A549 (cell line): ENCODE results near the gene CCDC87.
A peak's percentile ranks its signal among the peaks of the same experiment; 100 is the strongest.

Experiments
- CBX2 ChIP-seq: fragments of 200-600 bp; sonication (generic); IDR thresholded peaks from 2 replicates; pipeline ENCODE4 v1.6.1; 2016; ENCODE audit warnings: low read depth, mild to moderate bottlenecking, borderline replicate concordance
- CEBPB ChIP-seq, 2 experiments: fragments of >200 bp in 1 of 2; sonication (Bioruptor Twin) in 1 of 2; formaldehyde crosslinking in 1 of 2; IDR thresholded peaks; 2 replicates each; pipeline ENCODE4 v1.6.1; 2012 to 2016
- EHMT2 ChIP-seq: fragments of 200-600 bp; sonication (generic); IDR thresholded peaks from 2 replicates; pipeline ENCODE4 v1.6.1; 2016; ENCODE audit warnings: antibody characterized with exemption, low read depth, mild to moderate bottlenecking, moderate library complexity
- KDM1A ChIP-seq: fragments of 200-600 bp; sonication (generic); IDR thresholded peaks from 2 replicates; pipeline ENCODE4 v1.6.1; 2016; ENCODE audit warnings: low read depth, mild to moderate bottlenecking
- MYC ChIP-seq: IDR thresholded peaks from 2 replicates; pipeline ENCODE4 v1.6.1; 2012; ENCODE audit warnings: mild to moderate bottlenecking, inconsistent platforms, low read length, improper control_type of control experiment, borderline replicate concordance
- POLR2A ChIP-seq: IDR thresholded peaks from 2 replicates; pipeline ENCODE4 v1.6.1; 2012; ENCODE audit warnings: mild to moderate bottlenecking, low read length
- POLR2AphosphoS2 ChIP-seq: conservative IDR thresholded peaks from 2 replicates; pipeline ENCODE4 v1.6.1; 2012; ENCODE audit warnings: low read length, improper control_type of control experiment, inconsistent platforms
- SMC3 ChIP-seq: fragments of >200 bp; sonication (Bioruptor Twin); formaldehyde crosslinking; IDR thresholded peaks from 3 replicates; pipeline ENCODE4 v1.6.1; 2018; ENCODE audit warnings: inconsistent platforms
- ZC3H11A ChIP-seq: fragments of 450-650 bp; IDR thresholded peaks from 2 replicates; pipeline ENCODE4 v1.6.1; 2014; ENCODE audit warnings: antibody characterized with exemption, mild to moderate bottlenecking
- TF ChIP-seq, protein P1 (sequence below): IDR thresholded peaks from 2 replicates; pipeline ENCODE4 v1.6.1; 2012; ENCODE audit warnings: low read depth, borderline replicate concordance
- TF ChIP-seq, protein P2 (sequence below): fragments of >200 bp; sonication (Bioruptor Twin); formaldehyde crosslinking; IDR thresholded peaks from 3 replicates; pipeline ENCODE4 v1.5.1; 2016
- TF ChIP-seq, protein P3 (sequence below): fragments of 150-350 bp; IDR thresholded peaks from 2 replicates; pipeline ENCODE4 v1.6.1; 2014; ENCODE audit warnings: low read depth, mild to moderate bottlenecking, low read length
- TF ChIP-seq, protein P4 (sequence below): IDR thresholded peaks from 2 replicates; pipeline ENCODE4 v1.6.1; 2012

DNA sequence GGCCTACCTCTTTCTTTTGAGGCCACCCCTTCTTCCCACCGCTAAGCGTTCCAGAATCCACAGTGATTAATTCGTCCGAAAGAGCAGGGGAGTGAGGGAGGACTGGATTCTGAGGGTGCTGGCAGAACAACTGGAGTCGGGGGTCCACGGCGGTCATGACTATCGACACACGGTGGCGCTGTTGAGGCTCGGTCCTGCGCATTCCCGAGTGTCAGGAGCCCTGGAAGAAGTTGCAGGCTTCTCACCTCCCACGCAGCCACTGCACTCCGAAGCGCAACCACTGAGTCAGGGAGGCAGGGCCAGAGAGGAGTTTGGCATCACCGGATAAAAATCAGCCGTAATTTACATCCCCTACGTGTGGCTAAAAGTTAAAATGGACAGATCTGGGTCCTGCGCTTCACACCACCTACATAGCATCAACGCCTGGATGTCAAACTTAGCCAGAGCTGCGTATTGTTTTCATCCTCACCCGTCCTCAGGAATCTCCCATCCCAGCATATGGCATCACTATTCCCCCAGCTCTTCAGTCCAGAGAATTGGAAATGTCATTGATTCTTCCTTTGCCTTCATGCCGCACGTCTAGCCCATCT, 13.8 kb downstream of the CCDC87 start:
- TF ChIP-seq SMC3 (peak; percentile 78), KDM1A (no peak), POLR2A (no peak), MYC (no peak), CBX2 (no peak), EHMT2 (no peak), CEBPB (IDR thresholded peaks at IDR 0.05) (no peak), ZC3H11A (no peak), POLR2AphosphoS2 (no peak)
- TF ChIP-seq, protein P1, sequence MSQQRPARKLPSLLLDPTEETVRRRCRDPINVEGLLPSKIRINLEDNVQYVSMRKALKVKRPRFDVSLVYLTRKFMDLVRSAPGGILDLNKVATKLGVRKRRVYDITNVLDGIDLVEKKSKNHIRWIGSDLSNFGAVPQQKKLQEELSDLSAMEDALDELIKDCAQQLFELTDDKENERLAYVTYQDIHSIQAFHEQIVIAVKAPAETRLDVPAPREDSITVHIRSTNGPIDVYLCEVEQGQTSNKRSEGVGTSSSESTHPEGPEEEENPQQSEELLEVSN = no peak
- TF ChIP-seq, protein P2, sequence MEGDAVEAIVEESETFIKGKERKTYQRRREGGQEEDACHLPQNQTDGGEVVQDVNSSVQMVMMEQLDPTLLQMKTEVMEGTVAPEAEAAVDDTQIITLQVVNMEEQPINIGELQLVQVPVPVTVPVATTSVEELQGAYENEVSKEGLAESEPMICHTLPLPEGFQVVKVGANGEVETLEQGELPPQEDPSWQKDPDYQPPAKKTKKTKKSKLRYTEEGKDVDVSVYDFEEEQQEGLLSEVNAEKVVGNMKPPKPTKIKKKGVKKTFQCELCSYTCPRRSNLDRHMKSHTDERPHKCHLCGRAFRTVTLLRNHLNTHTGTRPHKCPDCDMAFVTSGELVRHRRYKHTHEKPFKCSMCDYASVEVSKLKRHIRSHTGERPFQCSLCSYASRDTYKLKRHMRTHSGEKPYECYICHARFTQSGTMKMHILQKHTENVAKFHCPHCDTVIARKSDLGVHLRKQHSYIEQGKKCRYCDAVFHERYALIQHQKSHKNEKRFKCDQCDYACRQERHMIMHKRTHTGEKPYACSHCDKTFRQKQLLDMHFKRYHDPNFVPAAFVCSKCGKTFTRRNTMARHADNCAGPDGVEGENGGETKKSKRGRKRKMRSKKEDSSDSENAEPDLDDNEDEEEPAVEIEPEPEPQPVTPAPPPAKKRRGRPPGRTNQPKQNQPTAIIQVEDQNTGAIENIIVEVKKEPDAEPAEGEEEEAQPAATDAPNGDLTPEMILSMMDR = peak; percentile 69
- TF ChIP-seq, protein P3, sequence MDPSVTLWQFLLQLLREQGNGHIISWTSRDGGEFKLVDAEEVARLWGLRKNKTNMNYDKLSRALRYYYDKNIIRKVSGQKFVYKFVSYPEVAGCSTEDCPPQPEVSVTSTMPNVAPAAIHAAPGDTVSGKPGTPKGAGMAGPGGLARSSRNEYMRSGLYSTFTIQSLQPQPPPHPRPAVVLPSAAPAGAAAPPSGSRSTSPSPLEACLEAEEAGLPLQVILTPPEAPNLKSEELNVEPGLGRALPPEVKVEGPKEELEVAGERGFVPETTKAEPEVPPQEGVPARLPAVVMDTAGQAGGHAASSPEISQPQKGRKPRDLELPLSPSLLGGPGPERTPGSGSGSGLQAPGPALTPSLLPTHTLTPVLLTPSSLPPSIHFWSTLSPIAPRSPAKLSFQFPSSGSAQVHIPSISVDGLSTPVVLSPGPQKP = no peak
- TF ChIP-seq, protein P4, sequence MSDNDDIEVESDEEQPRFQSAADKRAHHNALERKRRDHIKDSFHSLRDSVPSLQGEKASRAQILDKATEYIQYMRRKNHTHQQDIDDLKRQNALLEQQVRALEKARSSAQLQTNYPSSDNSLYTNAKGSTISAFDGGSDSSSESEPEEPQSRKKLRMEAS = peak; percentile 45; the same call in 1 of the 2 replicates
